AG04450 (cell line): ENCODE data around the gene TRAF4. TPM values are rescaled to one million over a fixed set of nuclear protein-coding genes. Genes with fewer than 3 reads are reported as not detected.

Source experiments
- CTCF ChIA-PET: fragments of 300-600, 350-600 bp; formaldehyde crosslinking; extraction: SDS; loops from one replicate; lab custom pipeline; 2022; ENCODE audit warnings: antibody characterized with exemption, inconsistent platforms; lab: Charles Lee
- POLR2A ChIA-PET: fragments of 350-600 bp; formaldehyde crosslinking; extraction: SDS; loops from one replicate; lab custom pipeline; 2021; ENCODE audit warnings: antibody characterized with exemption, inconsistent platforms; lab: Yijun Ruan, JAX
- DNase-seq: peaks from one replicate; pipeline ENCODE4 v3.0.0-alpha.2; 2011; ENCODE audit warnings: low read depth, low spot score
- H3K27ac ChIP-seq: one replicate; pipeline ENCODE4 v1.5.1; 2012; ENCODE audit warnings: low read depth, low read length, control low read depth
- H3K27me3 ChIP-seq: one replicate; pipeline ENCODE4 v1.6.0; 2012; ENCODE audit warnings: low read length; ENCODE audit not compliant: control insufficient read depth, insufficient read depth
- H3K4me3 ChIP-seq: 2 replicates; pipeline ENCODE4 v1.5.1; 2011; ENCODE audit warnings: mild to moderate bottlenecking, low read depth, low read length, control low read depth
- H3K9me3 ChIP-seq: 2 replicates; pipeline ENCODE4 v1.5.1; 2012; ENCODE audit warnings: low read length; ENCODE audit not compliant: control insufficient read depth, insufficient read depth
- polyA plus RNA-seq: library from polyadenylated mRNA; depleted of rRNA; stranded (reverse); fragments of >200 nt; gene quantifications from 2 replicates; pipeline ENCODE4 v1.2.3, GENCODE V29; 2011
- TF ChIP-seq, protein P1 (sequence below): IDR thresholded peaks from 2 replicates; pipeline ENCODE4 v1.5.1; 2011; ENCODE audit warnings: low read depth, low read length, control low read depth, inconsistent platforms

The TRAF4 gene
- polyA plus RNA-seq, 1 experiment: 26.1 TPM

- Histone ChIP-seq H3K9me3 (no peaks in the 10 kb centered on the region; the same call in 1 of the 2 replicates), H3K4me3 (no peak overlapping the region), H3K27ac (peak overlapping the region; percentile 11), H3K27me3 (no peaks in the 10 kb centered on the region)
- no peak for DNase-seq
- ChIA-PET POLR2A (interaction anchor here (0.6 to 6.6 kb wide), 4 partner anchors 21 to 95 kb away, joined by 3 to 93 read pairs (median 14); partner anchors contain the start of genes FAM222B, NEK8, RPL23A and TLCD1), CTCF (interaction anchor here (1.6 to 15.1 kb wide), 3 partner anchors 14 to 197 kb away, joined by 3 to 193 read pairs (median 100); partner anchors contain the start of genes NEK8 and TLCD1)
- TF ChIP-seq, protein P1, sequence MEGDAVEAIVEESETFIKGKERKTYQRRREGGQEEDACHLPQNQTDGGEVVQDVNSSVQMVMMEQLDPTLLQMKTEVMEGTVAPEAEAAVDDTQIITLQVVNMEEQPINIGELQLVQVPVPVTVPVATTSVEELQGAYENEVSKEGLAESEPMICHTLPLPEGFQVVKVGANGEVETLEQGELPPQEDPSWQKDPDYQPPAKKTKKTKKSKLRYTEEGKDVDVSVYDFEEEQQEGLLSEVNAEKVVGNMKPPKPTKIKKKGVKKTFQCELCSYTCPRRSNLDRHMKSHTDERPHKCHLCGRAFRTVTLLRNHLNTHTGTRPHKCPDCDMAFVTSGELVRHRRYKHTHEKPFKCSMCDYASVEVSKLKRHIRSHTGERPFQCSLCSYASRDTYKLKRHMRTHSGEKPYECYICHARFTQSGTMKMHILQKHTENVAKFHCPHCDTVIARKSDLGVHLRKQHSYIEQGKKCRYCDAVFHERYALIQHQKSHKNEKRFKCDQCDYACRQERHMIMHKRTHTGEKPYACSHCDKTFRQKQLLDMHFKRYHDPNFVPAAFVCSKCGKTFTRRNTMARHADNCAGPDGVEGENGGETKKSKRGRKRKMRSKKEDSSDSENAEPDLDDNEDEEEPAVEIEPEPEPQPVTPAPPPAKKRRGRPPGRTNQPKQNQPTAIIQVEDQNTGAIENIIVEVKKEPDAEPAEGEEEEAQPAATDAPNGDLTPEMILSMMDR: no peak
Observed at GRCh38 chr17:28747801-28748750, 4.3 kb downstream of the TRAF4 start.

GRCh38 chr17:28748852-28749515 lies 5.2 kb downstream of the TRAF4 start:
- ChIA-PET POLR2A (interaction anchor here (2.9 kb wide), 1 partner anchor 22 kb away, joined by 23 read pairs; the partner anchor contains the start of gene TLCD1), CTCF (interaction anchor here (1.2 to 15.1 kb wide), 7 partner anchors 14 to 196 kb away, joined by 3 to 193 read pairs (median 4); partner anchors contain the start of genes NEK8, RPL23A and TLCD1)
- TF ChIP-seq, protein P1: no peak
- H3K27ac ChIP-seq: no peak overlapping the region
- no peak for DNase-seq
- H3K4me3 ChIP-seq: no peak overlapping the region
- H3K27me3 ChIP-seq: no peaks in the 10 kb centered on the region
- H3K9me3 ChIP-seq: no peaks in the 10 kb centered on the region; the same call in 1 of the 2 replicates

- CTCF ChIA-PET: interaction anchor here (0.7 to 15.1 kb wide), 19 partner anchors 9 to 199 kb away, joined by 3 to 193 read pairs (median 4); partner anchors contain the start of genes FAM222B, NEK8, RPL23A and TLCD1
- POLR2A ChIA-PET: interaction anchor here (1.7 to 2.9 kb wide), 2 partner anchors 23 to 30 kb away, joined by 7 to 23 read pairs; partner anchors contain the start of genes RPL23A and TLCD1
- H3K9me3 ChIP-seq: no peaks in the 10 kb centered on the region; the same call in 1 of the 2 replicates
- no peaks in the 10 kb centered on the region for H3K27me3 ChIP-seq
- DNase-seq: no peak
- TF ChIP-seq, protein P1: no peak
- no peak overlapping the region for H3K4me3 ChIP-seq
- H3K27ac ChIP-seq: no peak overlapping the region
Observed at GRCh38 chr17:28749516-28750177, 5.8 kb downstream of the TRAF4 start.

- peak; percentile 88 for DNase-seq
- TF ChIP-seq, protein P1: peak; percentile 100
- CTCF ChIA-PET: interaction anchor here (0.6 to 15.1 kb wide), 26 partner anchors 10 to 199 kb away, joined by 3 to 193 read pairs (median 4); partner anchors contain the start of genes FAM222B, NEK8, RPL23A and TLCD1
- no peak overlapping the region for H3K4me3 ChIP-seq
- POLR2A ChIA-PET: interaction anchor here (1.7 to 2.9 kb wide), 2 partner anchors 23 to 31 kb away, joined by 7 to 23 read pairs; partner anchors contain the start of genes RPL23A and TLCD1
- H3K27me3 ChIP-seq: no peaks in the 10 kb centered on the region
- H3K27ac ChIP-seq: peak overlapping the region; percentile 11
- no peaks in the 10 kb centered on the region; the same call in 1 of the 2 replicates for H3K9me3 ChIP-seq
Observed at GRCh38 chr17:28750178-28751047, 6.6 kb downstream of the TRAF4 start.
